Measurements from ENCODE around the gene NDC80. TPM values are rescaled to one million over a fixed set of nuclear protein-coding genes. Genes with fewer than 3 reads are reported as not detected.
"Not testable (repeated sequence)": the region's sequence is repeated elsewhere in the genome, so short reads cannot be mapped to it uniquely, and the experiment has no call there.

The NDC80 gene
- total RNA-seq, 1 experiment from 2014 or later: 32.3 TPM

DNA sequence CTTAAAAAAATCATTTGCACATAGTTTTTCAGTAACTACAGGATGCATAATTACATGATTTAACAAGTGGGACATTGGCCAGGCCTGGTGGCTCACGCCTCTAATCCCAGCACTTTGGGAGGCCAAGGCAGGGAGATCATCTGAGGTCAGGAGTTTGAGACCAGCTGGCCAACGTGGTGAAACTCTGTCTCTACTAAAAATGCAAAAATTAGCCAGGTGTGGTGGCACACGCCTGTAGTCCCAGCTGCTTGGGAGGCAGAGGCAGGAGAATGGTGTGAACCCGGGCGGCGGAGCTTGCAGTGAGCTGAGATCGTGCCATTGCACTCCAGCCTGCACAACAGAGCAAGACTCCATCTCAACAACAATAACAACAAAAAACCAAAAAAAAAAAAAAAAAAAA is 90.9 kb downstream of the NDC80 start:
- not testable (repeated sequence) for DNase-seq (ENCODE audit: extremely low read depth, low read depth)

DNA sequence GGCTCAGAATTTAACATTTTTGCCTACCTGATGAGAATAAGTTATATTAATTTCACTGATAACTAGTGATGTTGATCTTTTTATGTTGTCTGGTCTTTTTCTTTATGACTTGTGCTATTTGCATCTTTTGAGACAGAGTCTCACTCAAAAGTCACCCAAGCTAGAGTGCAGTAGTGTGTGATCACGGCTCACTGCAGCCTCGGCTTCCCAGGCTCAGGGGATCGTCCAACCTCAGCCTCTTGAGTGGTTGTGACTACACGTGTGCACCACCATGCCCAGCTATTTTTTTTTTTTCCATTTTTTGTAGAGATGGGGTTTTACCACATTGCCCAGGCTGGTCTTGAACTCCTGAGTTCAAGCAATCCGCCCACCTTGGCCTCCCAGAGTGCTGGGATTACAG is 91.6 kb downstream of the NDC80 start:
- no peak for DNase-seq (ENCODE audit: extremely low read depth, low read depth)

Small RNA genes within 50 kb of the gene (small RNA-seq; reads per million reads assigned to genes)
- gene RF00019 (0 reads per million in 2 experiments), gene RF01233 (0 reads per million in 2 experiments), gene RNU6-340P (0 reads per million in 2 experiments)

Other genes starting within 250 kb of the NDC80 start
- 14.7 and 15.1 TPM in 2 replicates for gene METTL4, start 52 bp upstream of the NDC80 start, total RNA-seq (2014; rRNA removed; shearing (Covaris generic))
- 45.5 and 46.3 TPM in 2 replicates for gene SMCHD1, start 84.2 kb downstream of the NDC80 start, total RNA-seq (2014; rRNA removed; shearing (Covaris generic))

Data from NCI-H460 (cell line).